H1 (cell line): ENCODE results near the gene KLK6. TPM values are rescaled to one million over a fixed set of nuclear protein-coding genes. Genes with fewer than 3 reads are reported as not detected.

Experiments
- EZH2 ChIP-seq: fragments of 200-600 bp; sonication (generic); IDR thresholded peaks from 2 replicates; pipeline ENCODE4 v1.7.1; 2012; ENCODE audit warnings: low read depth, mild to moderate bottlenecking, moderate library complexity, low read length, inconsistent platforms; ENCODE audit not compliant: severe bottlenecking
- KDM5A ChIP-seq: fragments of 200-600 bp; IDR thresholded peaks from 2 replicates; pipeline ENCODE4 v1.7.1; 2012; ENCODE audit warnings: mild to moderate bottlenecking, low read length, inconsistent platforms, mixed read lengths
- TCF12 ChIP-seq: IDR thresholded peaks from 2 replicates; pipeline ENCODE4 v1.6.1; 2011; ENCODE audit warnings: low read depth, mild to moderate bottlenecking, low read length
- ZNF274 ChIP-seq: IDR thresholded peaks from 2 replicates; pipeline ENCODE4 v1.7.0; 2012; ENCODE audit warnings: low read length, borderline replicate concordance; ENCODE audit errors: extremely low read depth
- polyA plus RNA-seq, 7 experiments: library from polyadenylated mRNA; depleted of rRNA in 3 of 7; stranded (reverse) in 5 of 7; unstranded in 2 of 7; fragments of >200 nt in 5 of 7; fragments of 200-250 nt in 2 of 7; gene quantifications; 1 replicate in 5 of 7; 2 replicates in 1 of 7; 4 replicates in 1 of 7; pipeline versions ENCODE4 v1.2.1 to v1.2.3, GENCODE V29; 2011 to 2013; ENCODE audit warnings: missing spikeins in 2 of 7, mixed read lengths in 2 of 7
- total RNA-seq: library from RNA; stranded (reverse); fragmentation: NEBNext Ultra II Directional; extraction: Animal tissue kit (Norgen Biotek cat#: 25700); gene quantifications from 2 replicates; pipeline ENCODE4 v1.2.1, GENCODE V29; 2021

Gene KLK6
- total and polyA plus RNA-seq, 2 of the 8 experiments (the other 6 are each of a cell fraction or from before 2014, with no cell fraction given) = 0.69 to 3.2 TPM

DNA sequence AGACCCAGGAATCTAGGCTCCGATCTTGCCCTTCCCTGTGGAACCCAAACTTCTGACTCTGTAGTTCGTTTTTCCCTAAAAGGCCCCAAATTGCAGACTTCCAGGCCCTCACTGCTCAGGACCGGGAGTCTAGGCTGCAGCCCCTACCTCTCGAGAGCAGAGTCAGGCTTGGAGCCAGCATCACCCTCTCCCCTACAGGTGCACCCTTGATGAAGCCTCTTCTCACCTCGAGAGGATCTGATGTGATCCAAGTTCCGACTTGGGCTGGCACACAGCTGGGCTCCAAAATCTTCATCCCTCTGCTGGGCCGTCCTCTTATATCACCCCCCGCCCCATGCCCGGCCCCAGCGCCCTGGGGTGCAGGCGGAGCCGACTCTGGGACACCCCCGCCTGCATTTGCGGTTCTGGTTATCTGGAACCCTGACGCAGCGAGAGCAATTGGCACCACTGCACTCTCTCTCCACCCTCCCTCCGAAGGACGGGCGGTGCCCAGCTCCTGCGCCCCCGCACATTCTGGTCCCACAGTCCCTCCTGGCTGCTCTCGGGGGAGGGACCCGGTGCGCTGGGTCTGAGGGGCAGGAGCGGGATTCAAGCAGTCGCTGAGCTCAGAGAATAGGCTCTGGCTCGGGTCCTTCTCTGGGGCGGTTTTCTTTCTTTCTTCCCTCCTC, 14.4 kb upstream of the KLK6 start, which contains the start of gene KLK7 (continued):
- no peak for TF ChIP-seq KDM5A
- no peak for TF ChIP-seq ZNF274
- TF ChIP-seq TCF12 = no peak
- TF ChIP-seq EZH2 = no peak
